ENCODE measurements around the gene NANOG.
"Not testable (repeated sequence)": the region's sequence is repeated elsewhere in the genome, so short reads cannot be mapped to it uniquely, and the experiment has no call there.

Gene NANOG

GRCh38 chr12:7848098-7848422, 58.9 kb downstream of the NANOG start:
- not testable (repeated sequence) for H3K4me3 ChIP-seq, H3K27ac ChIP-seq

Measured in skin epidermis (tissue), 12 donors.